Testis (tissue), 2 donors: Measurements from ENCODE around the gene BSCL2.

Experiments
- CTCF ChIP-seq, 3 experiments: fragments of 450-650 bp in 2 of 3; fragments of 200-600 bp in 1 of 3; sonication (generic) in 1 of 3; IDR thresholded peaks; one replicate each; pipeline ENCODE4 v1.5.1; 2016 to 2019; ENCODE audit warnings: antibody characterized with exemption in 3 of 3, mild to moderate bottlenecking in 2 of 3, moderate library complexity in 1 of 3
- POLR2A ChIP-seq: fragments of 450-650 bp; IDR thresholded peaks from one replicate; pipeline ENCODE4 v1.6.1; 2017; ENCODE audit warnings: antibody characterized with exemption, mild to moderate bottlenecking, moderate library complexity

GRCh38 chr11:62712276-62712812 is 5.1 kb upstream of the BSCL2 start:
- TF ChIP-seq CTCF (IDR thresholded peaks at IDR 0.05) = no peak
- TF ChIP-seq POLR2A = no peak
